Esophagus squamous epithelium (tissue), 5 donors: Measurements from ENCODE around the gene MRPS10. TPM values are rescaled to one million over a fixed set of nuclear protein-coding genes. Genes with fewer than 3 reads are reported as not detected.
A peak's percentile ranks its signal among the peaks of the same experiment; 100 is the strongest.

Source experiments
- DNase-seq: peaks from one replicate; lab custom pipeline; 2025; lab: John Stamatoyannopoulos, UW
- H3K27ac ChIP-seq, 4 donors: fragments of 200-600 bp; sonication (generic); one replicate each; pipeline ENCODE4 v1.5.1; 2016 to 2019; ENCODE audit warnings: mild to moderate bottlenecking in 1 of 4
- H3K27me3 ChIP-seq, 4 donors: fragments of 200-600 bp; sonication (generic); 1 replicate in 3 of 4; 2 replicates in 1 of 4; pipeline versions ENCODE4 v1.5.1 to v1.6.0; 2017 to 2021; ENCODE audit warnings: antibody characterized with exemption in 1 of 4
- H3K36me3 ChIP-seq, 3 donors: fragments of 200-600 bp; sonication (generic); one replicate each; pipeline ENCODE4 v1.5.1; 2016 to 2019
- H3K4me1 ChIP-seq, 3 donors: fragments of 200-600 bp; sonication (generic); one replicate each; pipeline ENCODE4 v1.5.1; 2017 to 2019
- H3K4me3 ChIP-seq, 4 donors: fragments of 200-600 bp; sonication (generic); 1 replicate in 3 of 4; 2 replicates in 1 of 4; pipeline ENCODE4 v1.5.1; 2016 to 2019; ENCODE audit warnings: mild to moderate bottlenecking in 2 of 4, moderate library complexity in 1 of 4
- H3K9me3 ChIP-seq, 3 donors: fragments of 200-600 bp; sonication (generic); one replicate each; pipeline ENCODE4 v1.5.1; 2016 to 2019
- CTCF ChIP-seq, 6 experiments: fragments of 450-650 bp in 4 of 6; fragments of 200-600 bp in 2 of 6; sonication (generic) in 2 of 6; IDR thresholded peaks; one replicate each; pipeline ENCODE4 v1.5.1; 2016 to 2019; ENCODE audit warnings: antibody characterized with exemption in 6 of 6, mild to moderate bottlenecking in 4 of 6, moderate library complexity in 4 of 6
- POLR2A ChIP-seq, 4 donors: fragments of 450-650 bp; IDR thresholded peaks; one replicate each; pipeline ENCODE4 v1.6.1; 2017; ENCODE audit warnings: antibody characterized with exemption in 4 of 4, mild to moderate bottlenecking in 4 of 4, moderate library complexity in 3 of 4
- WGBS, 2 donors: methylation state at CpG; one replicate each; pipeline ENCODE4 v1.1.5; 2018; 5-methylcytosine and 5-hydroxymethylcytosine counted together
- intact Hi-C: fragments of 100-400 bp; cut with DNase I; formaldehyde crosslinking; loops from one replicate; pipeline ENCODE4 v1.15.0; 2022
- total RNA-seq, 4 donors: library from RNA; depleted of rRNA; stranded (reverse); fragments of >200 nt; gene quantifications; one replicate each; pipeline ENCODE4 v1.1.0, GENCODE V29; 2016
- donor health status: DM: yes; HTN: yes; CAD: no.

MRPS10 gene
- 10 to 100 TPM; 40.3 to 70.3 (median 46.2) TPM for total RNA-seq

GRCh38 chr6:42217519-42218367, at the start of gene MRPS10:
Gene MRPS10, minus strand, starts transcription at chr6:42217861. Its CDS starts 12 bp downstream, at chr6:42217849.
- intact Hi-C loops = loop anchor here (10.0 kb wide), 1 partner anchor 53 kb away; no protein-coding TSS in a partner anchor
- no peaks in the 10 kb centered on the region for H3K9me3 ChIP-seq
- peak within 1 kb of the TSS; percentile 64 to 77 (median 69) for H3K4me3 ChIP-seq
- DNase-seq = peak; percentile 67
- no peaks in the 10 kb centered on the region for H3K27me3 ChIP-seq
- WGBS, 2 donors = 10 to 20% methylated on average over 14 to 29 of the region's 29 CpGs
- TF ChIP-seq POLR2A (IDR thresholded peaks at IDR 0.05) (peak in 3 of 4 donors; percentile 28 to 81 (median 70)), CTCF (IDR thresholded peaks at IDR 0.05) (no peak)
- peak within 1 kb of the TSS; percentile 83 to 93 (median 88) for H3K27ac ChIP-seq
- H3K4me1 ChIP-seq = peaks cover 10 to 72% (median 22%) of the 10 kb centered on the region in 3 donors
- peaks cover 0 to 15% (median 5%) of the 10 kb centered on the region in 3 donors for H3K36me3 ChIP-seq

GRCh38 chr6:42266538-42266937, 48.9 kb upstream of the MRPS10 start:
- no peak overlapping the region for H3K27ac ChIP-seq
- no peak for DNase-seq
- TF ChIP-seq CTCF (IDR thresholded peaks at IDR 0.05) = no peak
- no peak for TF ChIP-seq POLR2A (IDR thresholded peaks at IDR 0.05)
- H3K27me3 ChIP-seq = no peaks in the 10 kb centered on the region
- 70 to 89% methylated on average over 1 of the region's 1 CpG for WGBS, 2 donors
- peaks cover 5 to 55% (median 13%) of the 10 kb centered on the region in 3 donors for H3K36me3 ChIP-seq
- H3K4me1 ChIP-seq = peaks cover 0 to 21% (median 4%) of the 10 kb centered on the region in 3 donors
- intact Hi-C loops = no loop called here
- H3K9me3 ChIP-seq = no peaks in the 10 kb centered on the region
- no peak overlapping the region for H3K4me3 ChIP-seq

- Histone ChIP-seq H3K36me3 (peaks cover 5 to 57% (median 13%) of the 10 kb centered on the region in 3 donors), H3K4me1 (peaks cover 0 to 37% (median 4%) of the 10 kb centered on the region in 3 donors), H3K27me3 (no peaks in the 10 kb centered on the region), H3K9me3 (no peaks in the 10 kb centered on the region), H3K27ac (no peak overlapping the region), H3K4me3 (no peak overlapping the region)
- intact Hi-C loops = no loop called here
- no peak for TF ChIP-seq POLR2A (IDR thresholded peaks at IDR 0.05)
- no peak for TF ChIP-seq CTCF (IDR thresholded peaks at IDR 0.05)
- 88 to 96% methylated on average over 4 to 5 of the region's 5 CpGs for WGBS, 2 donors
- DNase-seq = no peak
Measured at GRCh38 chr6:42264852-42265390, 47.3 kb upstream of the MRPS10 start.

- Histone ChIP-seq H3K27ac (no peak overlapping the region), H3K9me3 (no peaks in the 10 kb centered on the region), H3K36me3 (peaks cover 5 to 57% (median 13%) of the 10 kb centered on the region in 3 donors), H3K4me3 (no peak overlapping the region), H3K4me1 (peaks cover 0 to 40% (median 4%) of the 10 kb centered on the region in 3 donors), H3K27me3 (no peaks in the 10 kb centered on the region)
- TF ChIP-seq CTCF (IDR thresholded peaks at IDR 0.05) = no peak
- TF ChIP-seq POLR2A (IDR thresholded peaks at IDR 0.05) = no peak
- DNase-seq = no peak
- 76 to 83% methylated on average over 2 to 7 of the region's 10 CpGs for WGBS, 2 donors
- intact Hi-C loops = no loop called here
Measured at GRCh38 chr6:42264162-42264851, 46.6 kb upstream of the MRPS10 start.
